Measurements from ENCODE around the gene MYOM1.
"Not testable (repeated sequence)": the region's sequence is repeated elsewhere in the genome, so short reads cannot be mapped to it uniquely, and the experiment has no call there.

The MYOM1 gene

DNA sequence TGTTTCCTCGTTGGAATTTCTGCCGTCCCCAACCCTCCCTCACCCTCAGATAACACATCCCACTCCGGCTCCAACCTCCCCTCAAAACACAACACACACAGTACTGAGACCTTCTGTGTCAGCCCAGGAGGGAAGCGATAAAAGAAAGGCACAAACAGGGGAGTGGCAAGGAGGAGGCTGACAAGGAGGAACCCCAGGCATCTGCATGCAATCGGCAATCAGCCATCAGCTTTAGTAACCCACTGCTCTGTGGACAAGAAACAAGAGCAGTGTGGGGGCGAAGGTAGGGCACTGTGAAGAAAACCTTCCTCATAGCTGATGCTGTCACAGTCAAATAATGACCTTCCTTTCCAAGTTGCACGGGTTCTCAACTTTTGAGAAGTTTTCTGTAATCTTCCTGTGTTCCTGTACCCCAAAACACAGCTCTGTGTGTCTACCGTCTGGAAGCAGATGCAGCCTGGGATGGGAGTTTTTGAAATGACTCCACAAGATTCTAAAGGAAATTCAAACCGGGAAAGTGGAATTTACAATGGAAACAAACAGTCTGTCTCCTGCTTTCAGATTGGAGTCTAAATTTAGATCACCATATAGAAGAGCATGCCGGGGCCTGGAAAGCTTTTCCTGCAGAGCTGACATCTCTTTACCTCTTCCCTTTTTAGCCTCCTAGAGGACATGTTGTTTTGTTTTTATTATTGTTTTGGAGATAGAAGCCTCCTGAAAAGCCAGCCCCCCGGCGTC lies 190.4 kb downstream of the MYOM1 start:
- no peak for DNase-seq (ENCODE audit: low spot score)

DNA sequence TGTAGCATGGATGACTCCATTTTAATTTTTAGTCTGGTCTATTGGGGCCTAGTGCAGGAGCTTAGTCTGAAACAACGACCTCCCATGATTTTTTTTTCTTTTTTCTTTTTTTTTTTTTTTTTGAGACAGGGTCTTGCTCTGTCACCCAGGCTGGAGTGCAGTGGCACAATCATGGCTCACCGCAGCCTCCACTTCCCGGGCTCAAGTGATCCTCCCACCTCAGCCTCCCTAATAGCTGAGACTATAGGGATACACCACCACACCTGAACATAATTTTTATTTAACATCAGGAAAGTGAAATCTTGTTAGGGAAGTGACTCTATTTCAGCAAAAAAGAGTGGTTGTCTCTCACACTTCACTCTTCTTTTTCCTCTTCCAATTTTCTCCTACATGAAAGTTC lies 191.7 kb downstream of the MYOM1 start:
- DNase-seq (ENCODE audit: low spot score): not testable (repeated sequence)

DNA sequence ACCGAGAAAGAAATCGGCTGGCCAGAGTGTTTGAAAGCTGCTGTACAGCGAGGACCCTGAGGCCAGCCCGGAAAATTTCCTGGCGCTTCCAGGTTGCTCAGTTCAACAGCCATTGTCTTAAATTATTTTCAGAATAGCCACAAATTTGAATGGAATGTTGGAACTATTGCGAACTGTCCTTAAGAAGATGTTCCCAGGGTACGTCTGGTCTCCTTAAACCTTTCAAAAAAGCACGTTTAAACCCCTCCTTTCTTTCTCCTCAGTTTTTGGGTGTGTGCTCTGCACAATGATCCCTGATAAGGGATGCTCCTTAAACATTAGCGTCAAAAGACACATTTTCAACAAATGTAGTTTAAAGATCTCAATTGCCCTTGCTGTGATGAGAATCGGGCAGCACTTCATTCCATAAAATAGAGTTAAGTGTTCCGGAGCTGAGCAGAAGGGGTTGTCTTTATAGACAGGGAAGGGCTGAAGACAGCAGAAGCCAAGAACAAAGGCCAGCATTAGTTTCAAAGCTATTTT lies 192.3 kb downstream of the MYOM1 start:
- no peak for DNase-seq (ENCODE audit: low spot score)

DNA sequence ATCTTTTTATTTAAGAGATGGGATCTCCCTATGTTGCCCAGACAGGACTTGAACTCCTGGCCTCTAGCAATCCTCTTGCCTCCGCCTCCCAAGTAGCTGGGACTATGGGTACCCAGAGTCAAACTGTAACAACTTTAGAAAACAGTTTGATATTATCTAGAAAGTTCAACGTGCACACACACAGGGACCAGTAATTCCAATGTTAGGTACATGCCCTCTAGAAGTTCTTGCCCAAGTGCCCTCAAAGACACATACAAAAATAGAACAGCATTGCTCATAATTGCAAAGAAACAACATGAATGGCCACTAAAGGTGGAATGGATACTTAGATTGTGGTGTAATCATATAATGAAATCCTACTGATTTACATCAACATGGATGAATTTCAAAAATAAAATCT lies 194.2 kb downstream of the MYOM1 start:
- no peak for DNase-seq (ENCODE audit: low spot score)

DNA sequence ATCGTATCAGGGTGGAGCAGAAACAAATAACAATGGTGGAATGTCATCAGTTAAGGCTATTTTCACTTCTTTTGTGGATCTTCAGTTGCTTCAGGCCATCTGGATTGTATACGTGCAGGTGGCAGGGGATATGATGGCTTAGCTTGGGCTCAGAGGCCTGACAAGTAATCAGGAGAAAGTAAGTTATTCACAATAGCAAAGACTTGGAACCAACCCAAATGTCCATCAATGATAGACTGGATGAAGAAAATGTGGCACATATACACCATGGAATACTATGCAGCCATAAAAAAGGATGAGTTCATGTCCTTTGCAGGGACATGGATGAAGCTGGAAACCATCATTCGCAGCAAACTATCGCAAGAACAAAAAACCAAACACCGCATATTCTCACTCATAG lies 196.2 kb downstream of the MYOM1 start:
- DNase-seq (ENCODE audit: low spot score): not testable (repeated sequence)
